ENCODE results near the gene STX8.

Gene STX8

GRCh38 chr17:9213303-9213640 lies 362.3 kb downstream of the STX8 start:
- no peak for DNase-seq (ENCODE audit: low read depth in 1 of 2, low spot score in 1 of 2)

- DNase-seq (ENCODE audit: low read depth in 1 of 2, low spot score in 1 of 2), result no peak
Measured at GRCh38 chr17:9212376-9213302, 363.0 kb downstream of the STX8 start.

- no peak for DNase-seq (ENCODE audit: low read depth in 1 of 2, low spot score in 1 of 2)
Measured at GRCh38 chr17:9211133-9211765, 364.4 kb downstream of the STX8 start.

- no peak for DNase-seq (ENCODE audit: low read depth in 1 of 2, low spot score in 1 of 2)
Measured at GRCh38 chr17:9209781-9210370, 365.7 kb downstream of the STX8 start.

- no peak for DNase-seq (ENCODE audit: low read depth in 1 of 2, low spot score in 1 of 2)
Measured at GRCh38 chr17:9209347-9209746, 366.3 kb downstream of the STX8 start.

- DNase-seq (ENCODE audit: low read depth in 1 of 2, low spot score in 1 of 2), result no peak
Measured at GRCh38 chr17:9208381-9209105, 367.1 kb downstream of the STX8 start.

- DNase-seq (ENCODE audit: low read depth in 1 of 2, low spot score in 1 of 2), result no peak
Measured at GRCh38 chr17:9206741-9207332, 368.8 kb downstream of the STX8 start.

- DNase-seq (ENCODE audit: low read depth in 1 of 2, low spot score in 1 of 2), result no peak
Measured at GRCh38 chr17:9206410-9206703, 369.3 kb downstream of the STX8 start.

- DNase-seq (ENCODE audit: low read depth in 1 of 2, low spot score in 1 of 2), result no peak
Measured at GRCh38 chr17:9205520-9206409, 369.9 kb downstream of the STX8 start.

- no peak for DNase-seq (ENCODE audit: low read depth in 1 of 2, low spot score in 1 of 2)
Measured at GRCh38 chr17:9204637-9205329, 370.8 kb downstream of the STX8 start.

- no peak for DNase-seq (ENCODE audit: low read depth in 1 of 2, low spot score in 1 of 2)
Measured at GRCh38 chr17:9203771-9204425, 371.7 kb downstream of the STX8 start.

- DNase-seq (ENCODE audit: low read depth in 1 of 2, low spot score in 1 of 2), result no peak
Measured at GRCh38 chr17:9202532-9202931, 373.1 kb downstream of the STX8 start.

GRCh38 chr17:9200699-9201359 lies 374.8 kb downstream of the STX8 start:
- DNase-seq (ENCODE audit: low read depth in 1 of 2, low spot score in 1 of 2), result no peak

All from stimulated activated CD4-positive, alpha-beta T cell treated with anti-CD3 and anti-CD28 coated beads, Interleukin-15, amount 100 ng/mL, for 1 hour (primary cell).